ENCODE results near the gene KRTAP10-10.
"Not testable (repeated sequence)": the region's sequence is repeated elsewhere in the genome, so short reads cannot be mapped to it uniquely, and the experiment has no call there.

The KRTAP10-10 gene

GRCh38 chr21:44599264-44600029 lies 37.7 kb upstream of the KRTAP10-10 start:
- TF ChIP-seq YY1 (IDR thresholded peaks at IDR 0.05; ENCODE audit: insufficient read depth, insufficient read length) (no peak), SUZ12 (IDR thresholded peaks at IDR 0.05; ENCODE audit: extremely low read depth, insufficient read depth, insufficient read length) (no peak), ZNF274 (IDR thresholded peaks at IDR 0.05; ENCODE audit: low read depth, low read length) (no peak)
- Histone ChIP-seq H3K9ac (ENCODE audit: insufficient read length, low read depth) (no peak overlapping the region), H3K9me3 (ENCODE audit: insufficient read depth, low read length) (peaks cover 13% of the 10 kb centered on the region), H3K4me1 (ENCODE audit: insufficient read depth, insufficient read length) (no peaks in the 10 kb centered on the region), H3K36me3 (ENCODE audit: insufficient read depth, insufficient read length, low read length) (no peaks in the 10 kb centered on the region), H3K27me3 (ENCODE audit: insufficient read depth, insufficient read length) (no peaks in the 10 kb centered on the region), H3K4me3 (ENCODE audit: insufficient read length, low read depth) (no peak overlapping the region)
- DNase-seq (ENCODE audit: low read depth, low spot score): no peak

- DNase-seq (ENCODE audit: low read depth, low spot score); H3K4me1 ChIP-seq (ENCODE audit: insufficient read depth, insufficient read length); H3K27me3 ChIP-seq (ENCODE audit: insufficient read depth, insufficient read length); H3K36me3 ChIP-seq (ENCODE audit: insufficient read depth, insufficient read length, low read length); H3K9ac ChIP-seq (ENCODE audit: insufficient read length, low read depth); H3K4me3 ChIP-seq (ENCODE audit: insufficient read length, low read depth): not testable (repeated sequence)
- H3K9me3 ChIP-seq (ENCODE audit: insufficient read depth, low read length): peaks cover 13% of the 10 kb centered on the region
Measured at GRCh38 chr21:44600118-44600978, 36.8 kb upstream of the KRTAP10-10 start, which contains the start of gene KRTAP10-7. TSS of gene KRTAP10-7 (plus strand) at chr21:44600597. CDS start at chr21:44600622, 25 bp downstream.

GRCh38 chr21:44601091-44601490 lies 36.1 kb upstream of the KRTAP10-10 start:
- not testable (repeated sequence) for H3K4me3 ChIP-seq (ENCODE audit: insufficient read length, low read depth); DNase-seq (ENCODE audit: low read depth, low spot score); H3K36me3 ChIP-seq (ENCODE audit: insufficient read depth, insufficient read length, low read length); H3K27me3 ChIP-seq (ENCODE audit: insufficient read depth, insufficient read length); H3K9ac ChIP-seq (ENCODE audit: insufficient read length, low read depth); H3K4me1 ChIP-seq (ENCODE audit: insufficient read depth, insufficient read length)
- H3K9me3 ChIP-seq (ENCODE audit: insufficient read depth, low read length): peaks cover 13% of the 10 kb centered on the region

- no peak overlapping the region for H3K9ac ChIP-seq (ENCODE audit: insufficient read length, low read depth)
- H3K36me3 ChIP-seq (ENCODE audit: insufficient read depth, insufficient read length, low read length): no peaks in the 10 kb centered on the region
- TF ChIP-seq YY1 (IDR thresholded peaks at IDR 0.05; ENCODE audit: insufficient read depth, insufficient read length) (no peak), ZNF274 (IDR thresholded peaks at IDR 0.05; ENCODE audit: low read depth, low read length) (no peak), SUZ12 (IDR thresholded peaks at IDR 0.05; ENCODE audit: extremely low read depth, insufficient read depth, insufficient read length) (no peak)
- H3K27me3 ChIP-seq (ENCODE audit: insufficient read depth, insufficient read length): no peaks in the 10 kb centered on the region
- H3K4me3 ChIP-seq (ENCODE audit: insufficient read length, low read depth): no peak overlapping the region
- peaks cover 13% of the 10 kb centered on the region for H3K9me3 ChIP-seq (ENCODE audit: insufficient read depth, low read length)
- H3K4me1 ChIP-seq (ENCODE audit: insufficient read depth, insufficient read length): no peaks in the 10 kb centered on the region
- DNase-seq (ENCODE audit: low read depth, low spot score): no peak
Measured at GRCh38 chr21:44601596-44602462, 35.3 kb upstream of the KRTAP10-10 start.

- Histone ChIP-seq H3K9me3 (ENCODE audit: insufficient read depth, low read length) (peaks cover 13% of the 10 kb centered on the region), H3K4me1 (ENCODE audit: insufficient read depth, insufficient read length) (no peaks in the 10 kb centered on the region), H3K27me3 (ENCODE audit: insufficient read depth, insufficient read length) (no peaks in the 10 kb centered on the region), H3K4me3 (ENCODE audit: insufficient read length, low read depth) (no peak overlapping the region), H3K36me3 (ENCODE audit: insufficient read depth, insufficient read length, low read length) (no peaks in the 10 kb centered on the region), H3K9ac (ENCODE audit: insufficient read length, low read depth) (no peak overlapping the region)
- TF ChIP-seq ZNF274 (IDR thresholded peaks at IDR 0.05; ENCODE audit: low read depth, low read length) (no peak), YY1 (IDR thresholded peaks at IDR 0.05; ENCODE audit: insufficient read depth, insufficient read length) (no peak), SUZ12 (IDR thresholded peaks at IDR 0.05; ENCODE audit: extremely low read depth, insufficient read depth, insufficient read length) (no peak)
- no peak for DNase-seq (ENCODE audit: low read depth, low spot score)
Measured at GRCh38 chr21:44602463-44602850, 34.7 kb upstream of the KRTAP10-10 start.

- peaks cover 10% of the 10 kb centered on the region for H3K9me3 ChIP-seq (ENCODE audit: insufficient read depth, low read length)
Measured at GRCh38 chr21:44603109-44603875, 33.9 kb upstream of the KRTAP10-10 start.

More at GRCh38 chr21:44603109-44603875, 33.9 kb upstream of the KRTAP10-10 start:
- H3K36me3 ChIP-seq (ENCODE audit: insufficient read depth, insufficient read length, low read length): no peaks in the 10 kb centered on the region
- H3K4me3 ChIP-seq (ENCODE audit: insufficient read length, low read depth): no peak overlapping the region
- no peak for DNase-seq (ENCODE audit: low read depth, low spot score)
- H3K27me3 ChIP-seq (ENCODE audit: insufficient read depth, insufficient read length): no peaks in the 10 kb centered on the region
- no peak overlapping the region for H3K9ac ChIP-seq (ENCODE audit: insufficient read length, low read depth)
- TF ChIP-seq YY1 (IDR thresholded peaks at IDR 0.05; ENCODE audit: insufficient read depth, insufficient read length): no peak
- TF ChIP-seq SUZ12 (IDR thresholded peaks at IDR 0.05; ENCODE audit: extremely low read depth, insufficient read depth, insufficient read length): no peak
- TF ChIP-seq ZNF274 (IDR thresholded peaks at IDR 0.05; ENCODE audit: low read depth, low read length): no peak
- no peaks in the 10 kb centered on the region for H3K4me1 ChIP-seq (ENCODE audit: insufficient read depth, insufficient read length)

All from NT2/D1 (cell line).